Effector memory CD8-positive, alpha-beta T cell (primary cell): ENCODE measurements around the gene USP14.
"Not testable (repeated sequence)": the region's sequence is repeated elsewhere in the genome, so short reads cannot be mapped to it uniquely, and the experiment has no call there.

Experiments used
- ATAC-seq: fragments of 150-1000 bp; cut with Tn5 transposase; replicated peaks from 2 replicates; pipeline ENCODE4 v1.10.0; 2021; ENCODE audit warnings: mild to moderate bottlenecking, moderate library complexity
- DNase-seq, 3 experiments: peaks; one replicate each; pipeline ENCODE4 v3.0.0; 2021
- H3K27ac Mint-ChIP-seq, 2 donors: one replicate each; pipeline ENCODE4 v1.8.0; 2022; ENCODE audit warnings: mild to moderate bottlenecking in 2 of 2, mixed read lengths in 2 of 2, moderate library complexity in 2 of 2
- H3K27me3 Mint-ChIP-seq, 2 donors: one replicate each; pipeline ENCODE4 v1.8.0; 2022; ENCODE audit warnings: mixed read lengths in 2 of 2
- H3K36me3 Mint-ChIP-seq: one replicate; pipeline ENCODE4 v1.8.0; 2022; ENCODE audit warnings: mild to moderate bottlenecking, moderate library complexity, mixed read lengths; ENCODE audit not compliant: insufficient read depth
- H3K4me1 Mint-ChIP-seq, 2 donors: one replicate each; pipeline ENCODE4 v1.8.0; 2022; ENCODE audit warnings: low read depth in 2 of 2, mixed read lengths in 2 of 2
- H3K4me3 Mint-ChIP-seq, 2 donors: one replicate each; pipeline ENCODE4 v1.8.0; 2022; ENCODE audit warnings: mild to moderate bottlenecking in 2 of 2, mixed read lengths in 2 of 2, moderate library complexity in 2 of 2
- H3K9me3 Mint-ChIP-seq, 2 donors: one replicate each; pipeline ENCODE4 v1.8.0; 2022; ENCODE audit warnings: mixed read lengths in 2 of 2
- total RNA-seq, 9 experiments: gene quantifications; one replicate each; lab custom pipeline; 2026; lab: John Stamatoyannopoulos, UW

The USP14 gene
- 40.3 to 73.7 (median 56.2) reads per million in 9 experiments for total RNA-seq

DNA sequence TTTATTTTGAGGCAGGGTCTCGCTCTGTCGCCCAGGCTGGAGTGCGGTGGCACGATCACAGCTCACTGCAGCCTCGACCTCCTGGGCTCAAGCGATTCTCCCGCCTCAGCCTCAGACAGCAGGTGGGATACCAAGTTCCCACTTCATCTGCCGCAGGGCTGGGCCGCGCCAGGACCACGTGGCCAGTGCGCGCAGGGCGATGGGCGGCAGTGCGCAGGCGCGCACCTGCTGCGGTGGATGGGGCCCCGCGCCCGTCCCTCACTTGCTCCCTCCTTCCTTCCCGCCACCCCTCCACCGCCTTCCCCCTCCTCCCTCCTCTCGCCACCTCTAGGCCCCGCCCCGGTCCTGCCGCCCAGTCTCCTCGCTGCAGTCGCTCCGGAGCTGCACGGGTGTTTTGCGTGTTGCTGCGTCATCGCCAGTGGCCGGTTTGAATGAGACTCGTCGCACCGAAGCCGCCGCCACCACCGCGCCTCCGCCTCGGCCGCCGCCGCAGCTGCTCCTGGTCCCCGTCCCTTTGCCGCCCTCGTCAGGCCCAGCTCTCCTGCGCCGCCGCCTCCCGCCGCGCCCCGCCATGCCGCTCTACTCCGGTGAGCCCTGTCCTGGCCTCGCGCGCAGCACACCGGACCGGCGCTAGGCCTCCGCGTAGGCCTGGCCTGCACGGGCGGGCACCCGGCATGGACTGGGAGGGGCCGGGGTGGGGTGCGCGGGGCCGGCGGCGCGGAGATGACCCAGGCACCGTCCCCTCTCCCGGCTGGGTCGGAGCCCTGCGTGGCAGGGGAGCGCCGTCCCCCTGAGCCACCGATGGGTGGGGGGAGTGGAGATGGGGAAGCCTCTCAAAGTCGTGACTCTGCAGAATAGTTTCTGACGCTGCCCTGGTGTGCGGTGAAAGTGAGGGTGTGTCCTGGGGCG is at the start of gene USP14:
Gene USP14 (plus strand): TSS at position 430 of the 909 bp plus-strand sequence. CDS start 142 bp downstream, at position 572.
- Mint-ChIP-seq H3K4me3 (peak within 1 kb of the TSS; percentile 85 to 88), H3K36me3 (peaks cover 17% of the 10 kb centered on the region), H3K27ac (peak within 1 kb of the TSS; percentile 90 to 96), H3K27me3 (peaks cover 0 to 8% of the 10 kb centered on the region in 2 donors), H3K9me3 (no peaks in the 10 kb centered on the region), H3K4me1 (peaks cover 14 to 25% of the 10 kb centered on the region in 2 donors)
- DNase-seq (peak; percentile 92 to 94 (median 92)), ATAC-seq (peak; percentile 88)

DNA sequence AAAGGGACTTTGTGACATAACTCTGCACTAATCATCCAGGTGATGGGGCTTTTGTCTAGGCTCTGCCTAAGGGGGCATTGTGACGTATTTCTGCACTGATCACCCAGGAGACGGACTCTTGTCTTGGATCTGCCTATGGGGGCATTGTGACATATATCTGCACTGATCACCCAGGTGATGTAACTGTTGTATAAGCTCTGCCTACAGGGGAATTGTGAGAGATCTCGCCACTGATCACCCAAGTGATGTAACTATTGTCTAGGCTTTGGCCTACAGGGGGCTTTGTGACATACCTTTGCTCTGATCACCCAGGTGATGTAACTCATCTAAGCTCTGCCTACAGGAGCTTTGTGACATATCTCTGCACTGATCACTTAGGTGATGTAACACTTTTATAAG is 49.7 kb upstream of the USP14 start:
- not testable (repeated sequence) for H3K27ac Mint-ChIP-seq, ATAC-seq, H3K4me3 Mint-ChIP-seq, DNase-seq, H3K36me3 Mint-ChIP-seq
- Mint-ChIP-seq H3K27me3 (peaks cover 0 to 19% of the 10 kb centered on the region in 2 donors), H3K4me1 (peaks cover 8 to 21% of the 10 kb centered on the region in 2 donors), H3K9me3 (peaks cover 15 to 35% of the 10 kb centered on the region in 2 donors)

DNA sequence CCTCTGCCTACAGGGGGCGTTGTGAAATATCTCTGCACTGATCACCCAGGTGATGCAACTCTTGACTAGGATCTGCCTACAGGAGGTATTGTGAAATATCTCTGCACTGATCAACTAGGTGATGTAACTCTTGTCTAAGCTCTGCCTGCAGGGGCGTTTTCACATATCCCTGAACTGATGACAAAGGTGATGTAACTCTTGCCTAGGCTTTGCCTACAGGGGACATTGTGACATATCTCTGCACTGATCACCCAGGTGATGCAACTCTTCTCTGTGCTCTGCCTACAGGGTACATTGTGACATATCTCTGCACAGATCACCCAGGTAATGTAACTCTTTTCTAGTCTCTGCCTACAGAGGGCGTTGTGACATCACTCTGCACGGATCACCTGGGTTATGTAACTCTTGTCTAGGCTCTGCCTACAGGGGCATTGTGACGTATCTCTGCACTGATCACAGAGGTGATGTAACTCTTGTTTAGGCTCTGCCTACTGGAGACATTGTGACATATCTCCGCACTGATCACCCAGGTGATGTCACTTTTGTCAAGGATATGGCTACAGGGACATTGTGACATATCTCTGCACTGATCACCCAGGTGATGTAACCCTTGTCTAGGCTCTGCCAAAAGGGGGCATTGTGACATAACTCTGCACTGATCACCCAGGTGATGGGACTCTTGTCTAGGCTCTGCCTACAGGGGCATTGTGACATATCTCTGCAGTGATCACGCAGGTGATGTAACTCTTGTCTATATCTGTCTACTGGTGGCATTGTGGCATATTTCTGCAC is 49.0 kb upstream of the USP14 start:
- H3K36me3 Mint-ChIP-seq, ATAC-seq, H3K4me3 Mint-ChIP-seq, H3K27ac Mint-ChIP-seq: not testable (repeated sequence)
- H3K9me3 Mint-ChIP-seq = peaks cover 15 to 35% of the 10 kb centered on the region in 2 donors
- peak in 2 of 3 experiments; percentile 47 to 49 for DNase-seq
- H3K27me3 Mint-ChIP-seq = peaks cover 0 to 13% of the 10 kb centered on the region in 2 donors
- peaks cover 8 to 21% of the 10 kb centered on the region in 2 donors for H3K4me1 Mint-ChIP-seq

DNA sequence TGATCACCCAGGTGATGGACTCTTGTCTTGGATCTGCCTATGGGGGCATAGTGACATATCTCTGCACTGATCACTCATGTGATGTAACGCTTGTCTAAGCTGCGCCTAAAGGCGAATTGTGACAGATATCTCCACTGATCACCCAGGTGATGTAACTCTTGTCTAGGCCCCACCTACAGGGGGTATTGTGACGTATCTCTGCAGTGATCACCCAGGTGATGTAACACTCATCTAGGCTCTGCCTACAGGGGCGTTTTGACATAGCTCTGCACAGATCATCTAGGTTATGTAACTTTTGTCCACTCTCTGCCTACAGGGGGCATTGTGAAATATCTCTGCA is 48.5 kb upstream of the USP14 start:
- DNase-seq = peak in 2 of 3 experiments; percentile 42 to 43
- ATAC-seq, H3K27ac Mint-ChIP-seq, H3K36me3 Mint-ChIP-seq, H3K4me3 Mint-ChIP-seq: not testable (repeated sequence)
- peaks cover 8 to 21% of the 10 kb centered on the region in 2 donors for H3K4me1 Mint-ChIP-seq
- peaks cover 0 to 10% of the 10 kb centered on the region in 2 donors for H3K27me3 Mint-ChIP-seq
- H3K9me3 Mint-ChIP-seq = peaks cover 15 to 35% of the 10 kb centered on the region in 2 donors

DNA sequence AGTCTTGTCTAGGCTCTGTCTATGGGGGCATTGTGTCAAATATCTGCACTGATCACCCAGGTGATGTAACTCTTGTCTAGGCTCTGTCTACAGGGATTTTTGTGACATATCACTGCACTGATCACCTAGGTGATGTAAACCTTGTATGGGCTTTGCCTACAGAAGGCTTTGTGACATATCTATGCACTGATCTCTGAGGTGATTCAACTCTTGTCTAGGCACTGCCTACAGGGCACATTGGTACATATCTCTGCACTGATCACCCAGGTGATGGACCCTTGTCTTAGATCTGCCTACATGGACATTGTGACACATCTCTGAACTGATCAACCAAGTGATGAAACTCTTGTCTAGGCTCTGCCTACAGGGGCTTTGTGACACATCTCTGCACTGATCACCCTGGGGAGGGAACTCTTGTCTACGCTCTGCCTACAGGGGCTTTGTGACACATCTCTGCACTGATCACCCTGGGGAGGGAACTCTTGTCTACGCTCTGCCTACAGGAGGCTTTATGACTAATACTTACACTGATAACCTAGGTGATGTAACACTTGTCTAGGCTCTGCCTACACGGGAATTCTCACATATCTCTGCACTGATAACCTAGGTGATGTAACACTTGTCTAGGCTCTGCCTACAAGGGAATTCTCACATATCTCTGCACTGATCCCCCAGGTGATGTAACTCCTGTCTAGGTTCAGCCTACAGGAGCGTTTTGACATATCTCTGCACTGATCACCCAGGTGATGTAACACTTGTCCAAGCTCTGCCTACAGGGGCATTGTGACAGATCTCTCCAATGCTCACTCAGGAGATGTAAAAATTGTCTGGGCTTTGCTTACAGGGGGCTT is 47.8 kb upstream of the USP14 start:
- peak in 1 of 3 experiments; percentile 23 for DNase-seq
- not testable (repeated sequence) for ATAC-seq, H3K36me3 Mint-ChIP-seq
- peaks cover 0 to 10% of the 10 kb centered on the region in 2 donors for H3K27me3 Mint-ChIP-seq
- H3K27ac Mint-ChIP-seq = peak overlapping the region; percentile 84 to 95
- H3K4me1 Mint-ChIP-seq = peaks cover 8 to 21% of the 10 kb centered on the region in 2 donors
- H3K9me3 Mint-ChIP-seq = peaks cover 15 to 35% of the 10 kb centered on the region in 2 donors
- peak overlapping the region in 1 of 2 donors; percentile 82 for H3K4me3 Mint-ChIP-seq

DNA sequence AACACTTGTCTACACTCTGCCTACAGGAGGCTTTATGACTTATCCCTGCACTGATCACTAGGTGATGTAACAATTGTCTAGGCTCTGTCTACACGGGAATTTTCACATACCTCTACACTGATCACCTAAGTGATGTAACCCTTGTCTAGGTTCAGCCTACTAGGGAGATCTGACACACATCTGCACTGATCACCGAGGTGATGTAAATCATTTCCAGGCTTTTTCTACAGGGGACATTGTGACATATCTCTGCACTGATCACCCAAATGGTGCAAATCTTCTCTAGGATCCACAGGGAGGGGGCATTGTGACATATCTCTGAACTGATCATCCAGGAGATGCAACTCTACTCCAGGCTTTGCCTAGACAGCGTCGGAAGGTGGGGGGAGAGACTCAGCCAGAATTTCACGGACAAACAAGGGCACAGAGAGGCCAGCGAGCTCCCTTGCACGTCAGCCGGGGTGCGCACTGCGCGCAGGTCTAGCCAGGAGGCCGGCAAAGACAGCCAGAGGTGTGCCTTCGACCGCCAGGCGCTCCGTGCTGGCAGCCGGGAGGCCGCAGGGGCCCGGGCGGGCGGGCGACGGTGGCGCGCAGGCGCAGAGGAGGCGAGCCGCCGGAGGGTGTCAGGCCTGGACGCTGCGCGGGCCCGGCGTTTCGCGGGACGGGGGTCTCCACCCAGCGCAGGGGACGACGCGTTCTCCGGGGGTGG is 46.9 kb upstream of the USP14 start:
- peaks cover 8 to 21% of the 10 kb centered on the region in 2 donors for H3K4me1 Mint-ChIP-seq
- peak; percentile 53 to 77 (median 68) for DNase-seq
- peaks cover 3% of the 10 kb centered on the region for H3K36me3 Mint-ChIP-seq
- H3K9me3 Mint-ChIP-seq = peaks cover 15 to 35% of the 10 kb centered on the region in 2 donors
- peak overlapping the region; percentile 84 to 95 for H3K27ac Mint-ChIP-seq
- peak overlapping the region; percentile 82 to 84 for H3K4me3 Mint-ChIP-seq
- peak; percentile 70 for ATAC-seq
- H3K27me3 Mint-ChIP-seq = peaks cover 0 to 9% of the 10 kb centered on the region in 2 donors

DNA sequence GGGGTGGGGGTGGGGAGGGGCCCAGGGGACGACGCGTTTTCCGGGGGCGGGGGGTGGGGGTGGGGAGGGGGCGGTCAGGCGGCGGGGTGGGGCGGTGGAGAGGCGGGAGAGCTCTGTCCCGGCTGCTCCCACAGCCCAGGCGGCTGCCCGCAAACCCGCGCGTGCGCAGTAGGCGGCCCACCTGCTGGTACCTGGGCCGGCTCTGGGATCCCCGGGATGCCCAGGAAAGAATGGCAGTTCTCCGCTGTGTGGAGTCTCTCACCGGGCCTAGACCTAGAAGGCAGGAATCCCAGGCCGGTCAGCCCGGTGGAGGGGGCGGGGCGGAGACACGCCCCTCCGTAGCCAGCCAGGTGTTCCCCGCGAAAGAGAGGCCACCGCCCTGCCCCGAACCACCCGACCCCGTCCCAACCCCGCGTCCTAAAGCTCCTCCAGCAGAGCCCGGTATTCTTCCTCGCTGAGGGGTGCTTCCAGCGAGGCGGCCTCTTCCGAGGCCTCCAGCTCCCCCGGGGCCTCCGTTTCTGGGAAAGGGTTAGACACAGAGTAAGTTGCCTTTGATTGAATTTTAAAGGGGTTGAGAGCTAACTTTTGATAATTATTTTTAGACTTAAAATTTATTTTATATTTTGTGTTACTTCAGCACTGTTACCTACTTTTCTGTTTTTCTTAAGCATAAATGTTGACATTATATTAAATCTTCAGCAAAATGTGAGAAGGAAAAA is 46.2 kb upstream of the USP14 start:
- H3K36me3 Mint-ChIP-seq, ATAC-seq, H3K27ac Mint-ChIP-seq, H3K27me3 Mint-ChIP-seq: not testable (repeated sequence)
- peak overlapping the region in 1 of 2 donors; percentile 41 for H3K4me3 Mint-ChIP-seq
- peaks cover 8 to 19% of the 10 kb centered on the region in 2 donors for H3K4me1 Mint-ChIP-seq
- DNase-seq = peak in 2 of 3 experiments; percentile 11 to 36
- peaks cover 13 to 31% of the 10 kb centered on the region in 2 donors for H3K9me3 Mint-ChIP-seq

DNA sequence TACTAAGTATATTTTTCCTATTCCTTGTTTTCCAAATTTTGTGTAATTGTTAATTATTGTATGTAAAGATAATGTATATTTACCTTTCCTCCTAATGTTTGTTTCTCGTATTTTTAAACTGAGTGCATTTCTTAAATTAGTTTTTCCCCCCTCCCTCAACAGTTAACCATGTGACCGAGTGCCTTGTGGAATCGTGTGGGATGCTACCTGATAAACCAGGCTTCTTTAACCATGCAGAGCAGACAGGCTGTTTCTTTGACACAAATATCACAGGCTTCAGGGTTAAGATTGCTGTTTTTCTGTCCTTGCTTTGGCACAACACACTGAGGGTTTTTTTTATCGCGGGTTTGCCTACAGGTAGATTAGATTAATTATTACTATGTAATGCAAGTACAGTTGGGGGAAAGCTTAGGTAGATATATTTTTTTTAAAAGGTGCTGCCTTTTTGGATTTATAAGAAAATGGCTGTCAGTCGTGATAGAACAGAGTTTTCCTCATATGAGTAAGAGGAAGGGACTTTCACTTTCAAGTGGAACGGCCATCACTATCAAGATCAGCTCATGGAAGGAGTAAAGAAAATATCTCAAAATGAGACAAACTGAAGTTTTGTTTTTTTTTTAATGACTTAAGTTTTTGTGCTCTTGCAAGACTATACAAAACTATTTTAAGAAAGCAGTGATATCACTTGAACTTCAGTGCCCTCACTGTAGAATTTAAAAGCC is 37.7 kb upstream of the USP14 start:
- not testable (repeated sequence) for H3K4me1 Mint-ChIP-seq, H3K36me3 Mint-ChIP-seq, DNase-seq, H3K9me3 Mint-ChIP-seq, ATAC-seq, H3K27me3 Mint-ChIP-seq, H3K4me3 Mint-ChIP-seq, H3K27ac Mint-ChIP-seq

DNA sequence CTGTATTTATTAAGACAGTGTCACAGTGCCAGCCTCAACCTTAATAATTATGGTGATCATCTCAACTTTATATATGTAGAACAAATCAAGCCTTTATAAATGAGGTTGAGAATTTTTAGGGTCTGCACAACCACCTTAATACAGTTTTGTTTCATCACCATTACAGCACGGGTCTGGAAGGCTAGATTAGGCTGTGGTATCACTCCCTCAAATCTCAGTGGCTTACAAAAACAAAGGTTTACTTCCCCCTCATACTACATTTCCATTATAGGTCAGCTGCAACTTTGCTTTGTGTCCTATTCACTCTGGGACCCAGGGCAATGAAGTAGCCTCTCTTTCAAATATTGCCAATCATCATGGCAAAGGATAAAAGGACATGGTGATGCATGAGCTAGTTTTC is 23.3 kb upstream of the USP14 start:
- H3K27me3 Mint-ChIP-seq = peaks cover 0 to 5% of the 10 kb centered on the region in 2 donors
- peaks cover 3% of the 10 kb centered on the region for H3K36me3 Mint-ChIP-seq

DNA sequence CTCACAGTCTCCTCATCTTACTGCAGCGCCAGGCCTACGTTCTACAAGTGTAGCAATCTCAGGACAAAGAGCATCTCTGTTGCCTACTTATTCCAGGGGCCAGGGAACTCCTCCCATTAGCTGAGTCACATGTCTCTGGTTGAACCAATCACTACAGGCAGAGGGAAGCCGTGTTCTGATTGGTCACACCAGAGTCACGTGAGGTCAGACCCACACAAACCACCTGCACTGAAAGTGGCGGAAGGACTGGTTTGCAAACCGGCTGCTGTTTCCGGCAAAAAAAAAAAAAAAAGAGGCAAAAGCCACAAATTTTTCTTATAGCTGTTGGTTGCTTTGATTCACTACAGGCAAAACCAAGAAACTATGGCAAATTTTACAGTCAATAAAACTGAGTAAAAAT is 21.9 kb upstream of the USP14 start:
- Mint-ChIP-seq H3K9me3 (no peaks in the 10 kb centered on the region), H3K4me1 (peaks cover 0 to 5% of the 10 kb centered on the region in 2 donors), H3K27ac (peak overlapping the region in 1 of 2 donors; percentile 17), H3K27me3 (peaks cover under 1 to 18% of the 10 kb centered on the region in 2 donors), H3K36me3 (peaks cover 3% of the 10 kb centered on the region), H3K4me3 (no peak overlapping the region)
- ATAC-seq (peak; percentile 98), DNase-seq (peak; percentile 35 to 46 (median 38))

More for the DNA sequence above, 23.3 kb upstream of the USP14 start:
- H3K9me3 Mint-ChIP-seq = no peaks in the 10 kb centered on the region
- H3K27ac Mint-ChIP-seq = no peak overlapping the region
- H3K4me3 Mint-ChIP-seq = no peak overlapping the region
- ATAC-seq = no peak
- H3K4me1 Mint-ChIP-seq = peaks cover 0 to 5% of the 10 kb centered on the region in 2 donors
- DNase-seq = no peak

DNA sequence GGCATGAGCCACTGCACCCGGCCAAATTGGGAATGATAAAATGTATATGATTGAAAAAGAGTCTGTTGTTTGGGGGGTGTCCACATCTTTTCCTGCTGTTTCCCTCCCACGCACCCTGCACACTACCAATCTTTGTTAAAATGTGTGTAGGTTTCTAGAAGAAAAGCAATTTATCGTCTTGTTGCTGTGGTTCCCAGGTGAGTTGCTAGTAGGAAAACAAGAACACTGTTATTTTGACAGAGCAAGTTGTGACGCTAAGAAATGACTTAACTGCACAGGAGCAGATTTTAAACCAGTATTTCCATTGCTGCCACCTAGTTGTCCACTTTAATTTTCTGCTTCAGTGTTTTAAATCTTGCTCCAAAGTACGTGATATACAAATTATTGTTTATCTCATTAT is 21.0 kb upstream of the USP14 start:
- Mint-ChIP-seq H3K9me3 (no peaks in the 10 kb centered on the region), H3K36me3 (peaks cover 3% of the 10 kb centered on the region), H3K27ac (no peak overlapping the region), H3K4me3 (no peak overlapping the region), H3K4me1 (peaks cover 0 to 5% of the 10 kb centered on the region in 2 donors), H3K27me3 (peaks cover 8 to 25% of the 10 kb centered on the region in 2 donors)
- ATAC-seq (no peak), DNase-seq (no peak)
